ENCODE measurements around the gene CETP. TPM values are rescaled to one million over a fixed set of nuclear protein-coding genes. Genes with fewer than 3 reads are reported as not detected.

The CETP gene
- polyA plus RNA-seq, 1 donor (not counting 4 experiments of a cell fraction or from before 2014, with no cell fraction given), result not detected

GRCh38 chr16:57007050-57007449 is 45.3 kb downstream of the CETP start:
- Histone ChIP-seq H3K4me1 (ENCODE audit: control insufficient read depth, extremely low read depth, insufficient read depth, low read length) (peaks cover 13% of the 10 kb centered on the region), H3K9me3 (ENCODE audit: control insufficient read depth, low read depth, low read length) (no peaks in the 10 kb centered on the region), H3K4me3 (ENCODE audit: control insufficient read depth in 2 of 3, extremely low read depth in 1 of 3, insufficient read depth in 2 of 3, low read depth in 1 of 3, low read length in 3 of 3) (no peak overlapping the region), H3K9me1 (ENCODE audit: control insufficient read depth, extremely low read depth, insufficient read depth, low read length) (no peaks in the 10 kb centered on the region), H3K36me3 (ENCODE audit: control insufficient read depth in 2 of 2, extremely low read depth in 1 of 2, insufficient read depth in 2 of 2, low read length in 2 of 2) (no peaks in the 10 kb centered on the region), H3K9ac (ENCODE audit: control insufficient read depth, extremely low read depth, insufficient read depth, low read length) (no peak overlapping the region), H3K27ac (ENCODE audit: control insufficient read depth, insufficient read depth, low read length) (no peak overlapping the region), H3K79me2 (ENCODE audit: control insufficient read depth, insufficient read depth, low read length) (no peaks in the 10 kb centered on the region), H2AFZ (ENCODE audit: control insufficient read depth, low read length) (no peak overlapping the region), H3K4me2 (ENCODE audit: control insufficient read depth, extremely low read depth, insufficient read depth, low read depth, low read length) (no peak overlapping the region), H3K27me3 (ENCODE audit: control insufficient read depth, extremely low read depth, insufficient read depth, low read length) (no peaks in the 10 kb centered on the region), H4K20me1 (ENCODE audit: control insufficient read depth, extremely low read depth, insufficient read depth, low read length) (no peaks in the 10 kb centered on the region)
- DNase-seq (ENCODE audit: low read depth, low spot score) (no peak), FAIRE-seq (no peak)
- TF ChIP-seq EZH2 (IDR thresholded peaks at IDR 0.05; ENCODE audit: low read length) (no peak), CTCF (optimal IDR thresholded peaks at IDR 0.05 in 1 of 3, IDR thresholded peaks at IDR 0.05 in 1 of 3, conservative IDR thresholded peaks at IDR 0.05 in 1 of 3; ENCODE audit: extremely low read depth in 1 of 3, insufficient read depth in 2 of 3, low read length in 3 of 3) (no peak)
- dilution Hi-C loops (cut with MboI; ENCODE audit: extremely low pct_ligation_motif_present, low sequenced_read_pairs), result no loop called here

GRCh38 chr16:57007530-57007929 is 45.8 kb downstream of the CETP start:
- no peak overlapping the region for H3K27ac ChIP-seq (ENCODE audit: control insufficient read depth, insufficient read depth, low read length)
- H3K9me1 ChIP-seq (ENCODE audit: control insufficient read depth, extremely low read depth, insufficient read depth, low read length), result no peaks in the 10 kb centered on the region
- H3K4me2 ChIP-seq (ENCODE audit: control insufficient read depth, extremely low read depth, insufficient read depth, low read depth, low read length), result no peak overlapping the region
- H4K20me1 ChIP-seq (ENCODE audit: control insufficient read depth, extremely low read depth, insufficient read depth, low read length), result no peaks in the 10 kb centered on the region
- no peak overlapping the region for H2AFZ ChIP-seq (ENCODE audit: control insufficient read depth, low read length)
- TF ChIP-seq CTCF (optimal IDR thresholded peaks at IDR 0.05 in 1 of 3, IDR thresholded peaks at IDR 0.05 in 1 of 3, conservative IDR thresholded peaks at IDR 0.05 in 1 of 3; ENCODE audit: extremely low read depth in 1 of 3, insufficient read depth in 2 of 3, low read length in 3 of 3) (no peak), EZH2 (IDR thresholded peaks at IDR 0.05; ENCODE audit: low read length) (no peak)
- FAIRE-seq (no peak), DNase-seq (ENCODE audit: low read depth, low spot score) (no peak)
- H3K79me2 ChIP-seq (ENCODE audit: control insufficient read depth, insufficient read depth, low read length), result no peaks in the 10 kb centered on the region
- H3K9me3 ChIP-seq (ENCODE audit: control insufficient read depth, low read depth, low read length), result no peaks in the 10 kb centered on the region
- peaks cover 13% of the 10 kb centered on the region for H3K4me1 ChIP-seq (ENCODE audit: control insufficient read depth, extremely low read depth, insufficient read depth, low read length)
- H3K27me3 ChIP-seq (ENCODE audit: control insufficient read depth, extremely low read depth, insufficient read depth, low read length), result no peaks in the 10 kb centered on the region
- H3K4me3 ChIP-seq (ENCODE audit: control insufficient read depth in 2 of 3, extremely low read depth in 1 of 3, insufficient read depth in 2 of 3, low read depth in 1 of 3, low read length in 3 of 3), result no peak overlapping the region
- no peaks in the 10 kb centered on the region for H3K36me3 ChIP-seq (ENCODE audit: control insufficient read depth in 2 of 2, extremely low read depth in 1 of 2, insufficient read depth in 2 of 2, low read length in 2 of 2)
- dilution Hi-C loops (cut with MboI; ENCODE audit: extremely low pct_ligation_motif_present, low sequenced_read_pairs), result no loop called here
- no peak overlapping the region for H3K9ac ChIP-seq (ENCODE audit: control insufficient read depth, extremely low read depth, insufficient read depth, low read length)
